ENCODE data around the gene MAB21L2.

Gene MAB21L2

GRCh38 chr4:150577796-150578195 is 4.2 kb upstream of the MAB21L2 start:
- DNase-seq (ENCODE audit: low spot score) = no peak

- no peak for DNase-seq (ENCODE audit: low spot score)
These were observed 3.0 kb upstream of the MAB21L2 start for GRCh38 chr4:150578745-150579501.

DNA sequence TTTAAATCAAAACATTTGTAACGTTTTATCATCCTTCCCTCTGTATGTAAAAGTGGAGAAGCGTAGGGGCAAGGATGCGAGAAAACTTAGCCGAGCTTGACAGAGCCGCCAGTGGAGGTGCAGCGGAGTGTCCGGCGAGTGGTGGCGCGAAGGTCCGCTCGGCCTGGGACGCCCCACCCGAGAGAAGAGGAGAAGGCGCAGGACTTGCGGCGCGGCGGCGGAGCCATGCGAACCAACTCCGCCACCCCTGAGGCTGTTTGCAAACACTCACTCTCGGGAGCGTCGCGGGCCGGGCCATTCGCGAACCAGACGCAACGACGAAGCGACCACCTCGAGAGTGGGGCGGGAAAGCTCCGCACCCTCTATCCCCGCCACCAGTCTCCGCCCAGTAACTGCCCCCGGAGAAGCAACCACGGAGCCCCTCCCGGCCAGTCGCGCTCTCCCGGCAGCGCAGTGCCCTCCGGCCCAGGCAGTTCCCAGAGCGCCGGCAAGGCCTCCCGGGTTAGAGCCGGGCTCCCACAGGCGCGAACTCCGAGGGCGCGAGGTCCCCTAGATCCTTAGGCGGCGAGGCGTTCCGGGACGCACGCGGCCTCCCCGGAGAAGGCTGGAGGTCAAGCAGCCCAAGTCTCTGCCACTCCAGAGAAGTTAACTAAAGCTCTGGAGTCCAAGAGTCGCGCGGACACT is 2.3 kb upstream of the MAB21L2 start:
- DNase-seq (ENCODE audit: low spot score) = no peak

GRCh38 chr4:150580306-150580705 is 1.6 kb upstream of the MAB21L2 start:
- no peak for DNase-seq (ENCODE audit: low spot score)

DNA sequence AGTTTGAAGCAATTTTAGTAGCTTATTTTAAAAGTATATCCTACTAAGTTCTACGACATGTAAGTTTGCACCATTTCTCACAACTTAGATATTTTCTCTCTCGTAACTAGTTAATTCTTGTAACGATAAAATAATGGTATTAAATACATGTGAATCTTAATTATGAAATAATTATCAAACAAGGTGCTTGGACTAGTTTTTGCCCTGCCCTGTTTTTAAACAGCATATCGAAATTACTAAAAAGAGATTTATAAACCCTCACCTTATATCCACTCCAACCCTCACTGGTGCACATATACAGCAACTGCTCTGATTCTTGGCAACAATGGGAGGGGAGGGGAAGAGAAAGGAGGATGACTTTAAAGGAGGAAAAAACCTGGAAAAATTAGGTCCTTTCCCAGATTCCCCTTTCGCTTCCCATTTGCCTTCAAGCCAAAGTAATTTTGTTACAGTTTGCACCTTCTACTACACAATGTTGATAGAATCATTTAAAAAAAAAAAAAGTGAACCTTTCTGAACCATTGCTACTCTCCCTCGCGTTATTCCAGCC is 820 bp upstream of the MAB21L2 start:
- DNase-seq (ENCODE audit: low spot score) = no peak

- DNase-seq (ENCODE audit: low spot score) = no peak
These were observed 305 bp upstream of the MAB21L2 start for GRCh38 chr4:150581641-150582051.

- DNase-seq (ENCODE audit: low spot score) = no peak
These were observed 929 bp downstream of the MAB21L2 start for GRCh38 chr4:150582873-150583286.

DNA sequence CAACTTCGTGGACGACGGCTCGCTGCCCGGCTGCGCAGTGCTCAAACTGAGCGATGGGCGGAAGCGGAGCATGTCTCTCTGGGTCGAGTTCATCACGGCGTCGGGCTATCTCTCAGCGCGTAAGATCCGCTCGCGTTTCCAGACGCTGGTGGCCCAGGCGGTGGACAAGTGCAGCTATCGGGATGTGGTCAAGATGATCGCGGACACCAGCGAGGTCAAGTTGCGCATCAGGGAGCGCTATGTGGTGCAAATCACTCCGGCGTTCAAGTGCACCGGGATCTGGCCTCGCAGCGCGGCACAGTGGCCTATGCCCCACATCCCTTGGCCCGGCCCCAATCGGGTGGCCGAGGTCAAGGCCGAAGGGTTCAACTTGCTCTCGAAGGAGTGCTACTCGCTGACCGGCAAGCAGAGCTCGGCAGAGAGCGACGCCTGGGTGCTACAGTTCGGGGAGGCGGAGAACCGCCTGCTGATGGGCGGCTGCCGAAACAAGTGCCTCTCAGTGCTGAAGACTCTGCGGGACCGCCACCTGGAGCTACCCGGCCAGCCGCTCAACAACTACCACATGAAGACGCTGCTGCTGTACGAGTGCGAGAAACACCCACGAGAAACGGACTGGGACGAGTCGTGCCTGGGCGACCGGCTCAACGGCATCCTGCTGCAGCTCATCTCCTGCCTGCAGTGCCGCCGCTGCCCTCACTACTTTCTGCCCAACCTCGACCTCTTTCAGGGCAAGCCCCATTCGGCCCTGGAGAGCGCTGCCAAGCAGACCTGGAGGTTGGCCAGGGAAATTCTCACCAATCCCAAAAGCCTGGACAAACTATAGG is 1.5 kb downstream of the MAB21L2 start:
- no peak for DNase-seq (ENCODE audit: low spot score)

DNA sequence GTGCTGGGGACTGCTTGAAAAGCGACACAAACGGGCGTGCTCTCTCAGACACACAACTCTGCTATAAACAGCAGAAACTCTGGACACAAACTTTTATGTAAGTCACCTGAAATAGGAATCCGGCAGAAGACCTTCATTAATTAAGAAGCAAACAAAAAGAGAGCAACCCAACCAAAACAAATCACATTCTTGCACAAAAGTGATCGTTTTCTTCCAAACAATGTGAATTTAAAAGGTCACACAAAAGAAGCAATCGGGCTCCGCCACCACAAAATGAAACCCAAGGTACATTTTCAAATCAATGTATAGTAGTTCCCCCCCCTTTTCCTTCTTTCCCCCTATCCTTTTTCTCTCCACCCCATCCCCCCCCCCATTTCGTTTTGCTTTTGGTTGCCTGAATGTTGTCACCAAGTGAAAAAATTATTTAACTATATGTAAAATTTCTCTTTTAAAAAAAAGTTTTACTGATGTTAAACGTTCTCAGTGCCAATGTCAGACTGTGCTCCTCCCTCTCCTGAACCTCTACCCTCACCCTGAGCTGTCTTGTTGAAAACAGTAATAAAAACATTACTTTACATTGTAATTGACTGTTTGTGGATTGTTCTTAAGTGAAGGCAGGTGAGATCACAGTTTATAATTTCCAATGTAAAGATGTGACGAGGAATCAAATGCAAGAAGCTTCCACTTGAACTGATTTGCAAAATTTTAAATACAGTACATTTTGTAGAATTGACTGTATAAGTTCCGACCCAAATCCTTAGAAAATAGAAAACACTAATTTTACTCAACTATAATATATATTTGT is 2.4 kb downstream of the MAB21L2 start:
- no peak for DNase-seq (ENCODE audit: low spot score)

DNA sequence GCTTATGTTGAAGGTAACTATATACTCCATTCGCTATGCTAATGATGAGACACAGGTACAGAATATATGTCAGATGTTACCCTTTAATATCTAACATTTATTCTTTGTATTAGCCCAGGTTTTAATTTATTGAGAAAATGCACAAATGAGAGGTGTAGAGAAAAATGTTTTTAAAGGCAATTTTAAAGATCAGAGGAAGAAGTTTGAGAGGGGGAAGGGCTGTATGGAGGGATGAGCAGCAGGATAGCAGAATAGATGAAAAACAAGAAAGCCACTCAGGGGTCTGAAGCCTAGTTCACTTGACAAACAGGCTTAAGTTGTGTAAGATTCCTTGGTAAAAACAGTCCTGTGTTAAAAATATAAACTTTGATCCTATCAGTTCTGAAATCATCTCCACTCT is 3.7 kb downstream of the MAB21L2 start:
- DNase-seq (ENCODE audit: low spot score) = no peak

DNA sequence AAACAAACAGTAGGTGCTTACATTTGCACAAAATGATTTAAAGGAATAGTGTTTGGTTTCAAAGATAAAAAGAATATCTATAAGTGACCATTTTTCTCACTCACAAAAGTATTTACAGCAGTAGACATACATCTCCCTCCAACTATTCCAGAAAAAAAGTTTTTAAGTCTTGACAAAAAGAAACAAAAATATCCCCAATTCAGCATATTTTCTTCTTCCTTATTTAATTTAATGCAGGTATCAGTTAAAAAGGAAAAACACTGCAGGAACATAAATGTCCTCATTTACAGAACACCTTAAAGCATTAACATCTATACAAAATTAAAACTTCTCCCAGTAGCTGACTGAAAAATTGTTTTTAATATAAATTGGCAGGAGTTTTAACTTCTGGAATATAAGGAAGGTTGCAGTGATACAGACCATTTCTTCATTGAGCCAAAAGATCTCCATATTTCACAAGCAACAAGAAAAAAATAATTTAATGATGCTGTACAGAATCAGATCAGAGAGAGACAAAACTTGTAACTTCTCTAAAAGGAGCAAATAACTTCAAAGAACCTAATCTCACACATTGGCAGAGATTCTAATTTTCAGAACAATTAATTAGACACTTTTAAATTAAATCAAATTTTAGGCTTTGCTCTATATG is 4.3 kb downstream of the MAB21L2 start:
- no peak for DNase-seq (ENCODE audit: low spot score)

DNA sequence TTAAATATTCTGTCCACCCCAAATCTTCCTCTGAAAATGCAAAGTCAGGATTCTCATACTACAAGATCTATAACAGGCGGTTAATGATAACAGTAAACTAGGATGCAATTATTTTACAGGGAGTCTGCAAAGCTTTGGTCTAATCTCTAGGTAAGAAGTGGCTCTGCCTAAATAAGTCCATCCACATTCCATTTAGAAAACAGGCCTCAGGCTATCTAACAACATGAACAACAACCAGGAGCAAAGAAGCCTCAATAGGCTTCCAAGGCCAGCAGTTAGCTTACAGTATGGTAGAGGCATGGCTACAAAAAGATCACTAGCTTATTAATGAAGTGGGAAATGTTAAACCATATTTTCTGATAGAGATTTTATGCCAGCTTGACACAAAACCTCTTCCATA is 6.4 kb downstream of the MAB21L2 start:
- DNase-seq (ENCODE audit: low spot score) = no peak

DNA sequence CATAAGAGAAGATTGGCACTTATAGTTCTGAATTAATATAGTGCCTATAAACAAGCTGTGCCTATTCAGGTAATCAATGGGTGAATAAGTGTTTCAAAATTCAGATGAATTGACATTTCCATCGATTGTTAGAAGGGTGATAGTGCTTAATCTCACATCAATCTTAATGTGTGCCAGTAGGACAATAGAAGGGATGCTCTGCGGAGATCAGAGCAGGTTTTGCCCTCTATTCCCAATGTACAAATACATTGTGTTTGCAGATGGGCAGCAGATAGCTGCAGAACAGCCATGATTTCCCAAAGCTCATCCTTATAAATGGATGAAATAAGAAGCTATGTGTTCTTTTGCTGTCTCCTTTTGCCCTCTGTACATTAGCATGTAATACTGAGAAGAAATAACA is 7.2 kb downstream of the MAB21L2 start:
- no peak for DNase-seq (ENCODE audit: low spot score)

GRCh38 chr4:150590631-150591030 is 8.7 kb downstream of the MAB21L2 start:
- DNase-seq (ENCODE audit: low spot score) = no peak

DNA sequence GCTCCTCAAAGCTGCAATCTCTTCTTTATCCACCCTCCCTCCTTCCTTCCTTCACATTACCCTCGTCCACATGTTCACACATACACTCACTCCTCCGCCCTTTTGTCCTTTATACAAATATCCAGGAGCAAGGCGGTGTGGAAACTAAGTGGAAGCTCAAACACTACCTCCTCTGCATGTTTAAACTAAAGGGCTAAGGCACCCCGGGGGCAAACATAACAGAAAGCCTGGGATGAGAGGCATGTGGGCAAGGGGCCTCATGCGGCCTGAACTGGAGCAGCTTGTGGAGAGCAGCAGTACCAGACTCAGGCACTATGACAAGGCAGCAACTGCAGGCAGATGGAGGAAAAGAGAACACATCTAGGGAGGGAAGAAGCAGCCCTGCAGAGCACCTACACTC is 9.5 kb downstream of the MAB21L2 start:
- no peak for DNase-seq (ENCODE audit: low spot score)

DNA sequence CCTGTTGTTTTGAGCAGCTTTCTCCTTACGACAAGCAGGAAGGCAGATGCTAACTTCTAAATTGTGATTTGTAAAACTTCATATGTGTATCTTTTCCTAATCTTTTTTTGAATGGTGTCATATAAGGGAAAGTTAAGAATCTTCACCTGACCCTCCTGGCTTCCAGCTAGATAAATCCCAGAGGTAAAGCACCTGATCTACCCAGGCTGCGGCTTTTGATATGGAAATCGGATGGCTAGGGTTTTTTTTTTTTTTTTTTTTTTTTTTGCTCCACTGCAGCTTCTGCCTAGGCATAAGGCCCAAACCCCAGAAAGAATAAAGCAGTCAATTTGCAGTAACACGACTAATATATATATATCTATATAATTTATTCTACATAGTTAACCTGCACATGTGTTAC is 10.0 kb downstream of the MAB21L2 start:
- no peak for DNase-seq (ENCODE audit: low spot score)

- no peak for DNase-seq (ENCODE audit: low spot score)
These were observed 12.0 kb downstream of the MAB21L2 start for GRCh38 chr4:150593996-150594395.

DNA sequence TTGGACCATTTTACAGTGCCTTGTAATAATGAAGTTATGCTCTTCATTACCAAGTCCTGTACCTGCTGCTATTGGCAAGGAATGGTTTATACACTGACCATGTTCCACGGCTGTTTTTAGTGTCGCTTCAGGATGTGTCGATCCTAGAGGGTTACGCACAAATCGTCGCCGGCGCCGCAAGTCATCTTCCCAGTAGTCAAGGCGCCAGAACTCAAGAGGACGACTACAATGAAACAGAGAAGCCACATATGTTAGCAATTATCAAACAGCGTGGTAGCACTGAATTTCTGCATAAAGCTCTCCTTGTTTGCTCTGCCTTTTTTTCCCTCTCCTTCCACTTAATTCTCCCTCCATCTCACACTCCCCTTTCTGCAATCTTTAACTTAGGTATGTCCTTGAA is 17.0 kb downstream of the MAB21L2 start:
- DNase-seq (ENCODE audit: low spot score) = no peak

- DNase-seq (ENCODE audit: low spot score) = no peak
These were observed 17.6 kb downstream of the MAB21L2 start for GRCh38 chr4:150599547-150599946.

GRCh38 chr4:150600812-150601445 is 19.0 kb downstream of the MAB21L2 start:
- no peak for DNase-seq (ENCODE audit: low spot score)

GRCh38 chr4:150609131-150609530 is 27.2 kb downstream of the MAB21L2 start:
- no peak for DNase-seq (ENCODE audit: low spot score)

All from germinal center (tissue), 1 donor.